HG03460 (cell line): Measurements from ENCODE around the gene UBE4B.

Source experiments
- ATAC-seq: cut with Tn5 transposase; IDR thresholded peaks from one replicate; pipeline ENCODE4 v1.9.1; 2021; ENCODE audit not compliant: unreplicated experiment

The UBE4B gene

GRCh38 chr1:10108948-10109708, 76.4 kb downstream of the UBE4B start:
- ATAC-seq, result no peak

- ATAC-seq, result no peak
Observed at GRCh38 chr1:10113501-10113900, 80.7 kb downstream of the UBE4B start.

GRCh38 chr1:10114746-10115145, 82.0 kb downstream of the UBE4B start:
- no peak for ATAC-seq

GRCh38 chr1:10117132-10117531, 84.4 kb downstream of the UBE4B start:
- ATAC-seq, result no peak

- no peak for ATAC-seq
Observed at GRCh38 chr1:10117865-10118264, 85.1 kb downstream of the UBE4B start.

GRCh38 chr1:10121688-10122087, 88.9 kb downstream of the UBE4B start:
- no peak for ATAC-seq

GRCh38 chr1:10122926-10123325, 90.2 kb downstream of the UBE4B start:
- ATAC-seq, result no peak

GRCh38 chr1:10128101-10128765, 95.5 kb downstream of the UBE4B start:
- no peak for ATAC-seq

- no peak for ATAC-seq
Observed at GRCh38 chr1:10132316-10132715, 99.6 kb downstream of the UBE4B start.

- ATAC-seq, result no peak
Observed at GRCh38 chr1:10132852-10133251, 100.1 kb downstream of the UBE4B start.

GRCh38 chr1:10140981-10141380, 108.2 kb downstream of the UBE4B start:
- no peak for ATAC-seq

- ATAC-seq, result no peak
Observed at GRCh38 chr1:10143961-10144485, 111.3 kb downstream of the UBE4B start.

- ATAC-seq, result no peak
Observed at GRCh38 chr1:10146391-10146790, 113.6 kb downstream of the UBE4B start.

GRCh38 chr1:10149231-10149630, 116.5 kb downstream of the UBE4B start:
- no peak for ATAC-seq

- no peak for ATAC-seq
Observed at GRCh38 chr1:10152709-10153284, 120.0 kb downstream of the UBE4B start.

GRCh38 chr1:10155087-10155712, 122.4 kb downstream of the UBE4B start:
- ATAC-seq, result no peak

GRCh38 chr1:10160173-10160572, 127.4 kb downstream of the UBE4B start:
- no peak for ATAC-seq

GRCh38 chr1:10160907-10161490, 128.2 kb downstream of the UBE4B start:
- ATAC-seq, result no peak

GRCh38 chr1:10161541-10162290, 129.0 kb downstream of the UBE4B start:
- ATAC-seq, result no peak

- no peak for ATAC-seq
Observed at GRCh38 chr1:10168912-10169514, 136.3 kb downstream of the UBE4B start.
